ENCODE results near the gene ACP6.
A peak's percentile ranks its signal among the peaks of the same experiment; 100 is the strongest.
"Not testable (repeated sequence)": the region's sequence is repeated elsewhere in the genome, so short reads cannot be mapped to it uniquely, and the experiment has no call there.

ACP6 gene

GRCh38 chr1:147618771-147619170, 51.6 kb downstream of the ACP6 start:
- no peak for ATAC-seq
- Mint-ChIP-seq H3K9me3 (no peaks in the 10 kb centered on the region), H3K36me3 (peaks cover 42% of the 10 kb centered on the region), H3K4me3 (no peak overlapping the region), H3K27ac (peak overlapping the region; percentile 71), H3K4me1 (peaks cover 20% of the 10 kb centered on the region)
- no peak for DNase-seq (ENCODE audit: low spot score in 2 of 2)

- ATAC-seq (peak; percentile 89), DNase-seq (ENCODE audit: low spot score in 2 of 2) (no peak)
- H3K4me1 Mint-ChIP-seq: peaks cover 20% of the 10 kb centered on the region
- H3K4me3 Mint-ChIP-seq: peak overlapping the region; percentile 16
- H3K27ac Mint-ChIP-seq: peak overlapping the region; percentile 71
- no peaks in the 10 kb centered on the region for H3K9me3 Mint-ChIP-seq
- H3K36me3 Mint-ChIP-seq: peaks cover 42% of the 10 kb centered on the region
Observed at GRCh38 chr1:147618077-147618569, 52.2 kb downstream of the ACP6 start.

GRCh38 chr1:147614966-147615365, 55.4 kb downstream of the ACP6 start:
- ATAC-seq; DNase-seq (ENCODE audit: low spot score in 2 of 2); H3K4me3 Mint-ChIP-seq; H3K9me3 Mint-ChIP-seq; H3K27ac Mint-ChIP-seq: not testable (repeated sequence)
- Mint-ChIP-seq H3K36me3 (peaks cover 38% of the 10 kb centered on the region), H3K4me1 (peaks cover 20% of the 10 kb centered on the region)

GRCh38 chr1:147613506-147613905, 56.8 kb downstream of the ACP6 start:
- peaks cover 15% of the 10 kb centered on the region for H3K4me1 Mint-ChIP-seq
- DNase-seq (ENCODE audit: low spot score in 2 of 2): no peak
- no peak overlapping the region for H3K4me3 Mint-ChIP-seq
- no peak overlapping the region for H3K27ac Mint-ChIP-seq
- ATAC-seq: no peak
- peaks cover 31% of the 10 kb centered on the region for H3K36me3 Mint-ChIP-seq
- no peaks in the 10 kb centered on the region for H3K9me3 Mint-ChIP-seq

- Mint-ChIP-seq H3K4me3 (no peak overlapping the region), H3K4me1 (peaks cover 10% of the 10 kb centered on the region), H3K27ac (no peak overlapping the region), H3K36me3 (peaks cover 34% of the 10 kb centered on the region), H3K9me3 (no peaks in the 10 kb centered on the region)
- DNase-seq (ENCODE audit: low spot score in 2 of 2) (no peak), ATAC-seq (no peak)
Observed at GRCh38 chr1:147612366-147612765, 58.0 kb downstream of the ACP6 start.

- Mint-ChIP-seq H3K4me1 (peaks cover 6% of the 10 kb centered on the region), H3K27ac (no peak overlapping the region), H3K36me3 (peaks cover 34% of the 10 kb centered on the region), H3K9me3 (no peaks in the 10 kb centered on the region), H3K4me3 (no peak overlapping the region)
- DNase-seq (ENCODE audit: low spot score in 2 of 2) (no peak), ATAC-seq (no peak)
Observed at GRCh38 chr1:147611586-147611985, 58.7 kb downstream of the ACP6 start.

- Mint-ChIP-seq H3K4me1 (peaks cover 6% of the 10 kb centered on the region), H3K36me3 (peaks cover 31% of the 10 kb centered on the region), H3K4me3 (no peak overlapping the region), H3K27ac (no peak overlapping the region), H3K9me3 (no peaks in the 10 kb centered on the region)
- ATAC-seq (no peak), DNase-seq (ENCODE audit: low spot score in 2 of 2) (no peak)
Observed at GRCh38 chr1:147611021-147611426, 59.3 kb downstream of the ACP6 start.

GRCh38 chr1:147609358-147609757, 61.0 kb downstream of the ACP6 start:
- no peak overlapping the region for H3K27ac Mint-ChIP-seq

GRCh38 chr1:147608596-147608995, 61.7 kb downstream of the ACP6 start:
- ATAC-seq (no peak), DNase-seq (ENCODE audit: low spot score in 2 of 2) (no peak)
- Mint-ChIP-seq H3K4me1 (peaks cover 6% of the 10 kb centered on the region), H3K4me3 (no peak overlapping the region), H3K36me3 (peaks cover 12% of the 10 kb centered on the region), H3K27ac (no peak overlapping the region), H3K9me3 (no peaks in the 10 kb centered on the region)

More at GRCh38 chr1:147609358-147609757, 61.0 kb downstream of the ACP6 start:
- DNase-seq (ENCODE audit: low spot score in 2 of 2) (no peak), ATAC-seq (no peak)
- Mint-ChIP-seq H3K4me3 (no peak overlapping the region), H3K9me3 (no peaks in the 10 kb centered on the region), H3K4me1 (peaks cover 6% of the 10 kb centered on the region), H3K36me3 (peaks cover 14% of the 10 kb centered on the region)

GRCh38 chr1:147605591-147605990, 64.7 kb downstream of the ACP6 start:
- Mint-ChIP-seq H3K4me1 (peaks cover 17% of the 10 kb centered on the region), H3K27ac (no peak overlapping the region), H3K9me3 (no peaks in the 10 kb centered on the region), H3K36me3 (peaks cover 6% of the 10 kb centered on the region), H3K4me3 (no peak overlapping the region)
- DNase-seq (ENCODE audit: low spot score in 2 of 2): no peak
- ATAC-seq: no peak

GRCh38 chr1:147603986-147604385, 66.3 kb downstream of the ACP6 start:
- ATAC-seq: no peak
- peaks cover 23% of the 10 kb centered on the region for H3K4me1 Mint-ChIP-seq

GRCh38 chr1:147600119-147601111, 69.9 kb downstream of the ACP6 start:
- Mint-ChIP-seq H3K9me3 (no peaks in the 10 kb centered on the region), H3K4me1 (peaks cover 23% of the 10 kb centered on the region), H3K36me3 (no peaks in the 10 kb centered on the region), H3K27ac (peak overlapping the region; percentile 80), H3K4me3 (peak overlapping the region; percentile 83)
- DNase-seq (ENCODE audit: low spot score in 2 of 2) (no peak), ATAC-seq (peak; percentile 11)

More at GRCh38 chr1:147603986-147604385, 66.3 kb downstream of the ACP6 start:
- no peaks in the 10 kb centered on the region for H3K9me3 Mint-ChIP-seq
- H3K4me3 Mint-ChIP-seq: no peak overlapping the region
- no peak overlapping the region for H3K27ac Mint-ChIP-seq
- DNase-seq (ENCODE audit: low spot score in 2 of 2): no peak
- peaks cover 6% of the 10 kb centered on the region for H3K36me3 Mint-ChIP-seq

GRCh38 chr1:147599362-147600118, 70.8 kb downstream of the ACP6 start:
- peaks cover 23% of the 10 kb centered on the region for H3K4me1 Mint-ChIP-seq
- peak overlapping the region; percentile 83 for H3K4me3 Mint-ChIP-seq
- peak; percentile 92 to 94 for DNase-seq (ENCODE audit: low spot score in 2 of 2)
- no peaks in the 10 kb centered on the region for H3K36me3 Mint-ChIP-seq
- peak; percentile 86 for ATAC-seq
- H3K9me3 Mint-ChIP-seq: no peaks in the 10 kb centered on the region
- peak overlapping the region; percentile 91 for H3K27ac Mint-ChIP-seq

GRCh38 chr1:147598621-147599361, 71.5 kb downstream of the ACP6 start:
- Mint-ChIP-seq H3K36me3 (no peaks in the 10 kb centered on the region), H3K9me3 (no peaks in the 10 kb centered on the region), H3K27ac (peak overlapping the region; percentile 91), H3K4me3 (peak overlapping the region; percentile 83), H3K4me1 (peaks cover 23% of the 10 kb centered on the region)
- ATAC-seq (peak; percentile 17), DNase-seq (ENCODE audit: low spot score in 2 of 2) (peak; percentile 23 to 69)

GRCh38 chr1:147597010-147597409, 73.3 kb downstream of the ACP6 start:
- ATAC-seq: no peak
- no peaks in the 10 kb centered on the region for H3K36me3 Mint-ChIP-seq
- peaks cover 23% of the 10 kb centered on the region for H3K4me1 Mint-ChIP-seq
- no peak overlapping the region for H3K4me3 Mint-ChIP-seq
- DNase-seq (ENCODE audit: low spot score in 2 of 2): no peak
- H3K9me3 Mint-ChIP-seq: no peaks in the 10 kb centered on the region
- no peak overlapping the region for H3K27ac Mint-ChIP-seq

All from stimulated activated effector memory CD8-positive, alpha-beta T cell treated with anti-CD3 and anti-CD28 coated beads, Interleukin-12 subunit alpha, Interleukin-12 subunit beta, amount 100 ng/mL, for 72 hours (primary cell).